ENCODE results near the gene OPN4. TPM values are rescaled to one million over a fixed set of nuclear protein-coding genes. Genes with fewer than 3 reads are reported as not detected.

Gene OPN4
- total RNA-seq, 1 donor from 2014 or later, result not detected

- Histone ChIP-seq H3F3A (ENCODE audit: low read depth) (peaks cover 3% of the 10 kb centered on the region), H3K36me3 (no peaks in the 10 kb centered on the region), H3K4me1 (peaks cover 6% of the 10 kb centered on the region), H3K27ac (no peak overlapping the region), H3K27me3 (no peaks in the 10 kb centered on the region), H3K9ac (no peak overlapping the region), H3K79me2 (ENCODE audit: low read depth) (no peaks in the 10 kb centered on the region), H3K9me3 (ENCODE audit: low read depth) (no peaks in the 10 kb centered on the region), H3K4me2 (peak overlapping the region; percentile 1), H3K4me3 (no peak overlapping the region), H2AFZ (replicated peaks) (no peak overlapping the region), H4K20me1 (ENCODE audit: low read depth) (no peaks in the 10 kb centered on the region)
- no peaks in the 10 kb centered on the region for H3K36me3 Mint-ChIP-seq
- peaks cover 5% of the 10 kb centered on the region for H3K27me3 Mint-ChIP-seq (ENCODE audit: insufficient read depth, low read depth)
- TF ChIP-seq EZH2 (IDR thresholded peaks at IDR 0.05), result no peak
- TF ChIP-seq EZH2phosphoT487 (IDR thresholded peaks at IDR 0.05), result no peak
- TF ChIP-seq CTCF (IDR thresholded peaks at IDR 0.05), result no peak
- H3K27ac Mint-ChIP-seq, result no peak overlapping the region
- H3K4me1 Mint-ChIP-seq, result peaks cover 19% of the 10 kb centered on the region
- H3K9me3 Mint-ChIP-seq, result no peaks in the 10 kb centered on the region
- no peak for DNase-seq (ENCODE audit: low spot score)
- H3K4me3 Mint-ChIP-seq, result no peak overlapping the region
Observed at GRCh38 chr10:86693275-86693674, 38.9 kb downstream of the OPN4 start.

- H3K27ac Mint-ChIP-seq, result no peak overlapping the region
- no peak overlapping the region for H3K27ac ChIP-seq
Observed at GRCh38 chr10:86693721-86694369, 39.5 kb downstream of the OPN4 start.

GRCh38 chr10:86698207-86698940, 44.0 kb downstream of the OPN4 start:
- no peak overlapping the region for H3K4me3 ChIP-seq
- no peaks in the 10 kb centered on the region for H3K9me3 ChIP-seq (ENCODE audit: low read depth)
- Mint-ChIP-seq H3K9me3 (no peaks in the 10 kb centered on the region), H3K4me1 (peaks cover 19% of the 10 kb centered on the region), H3K36me3 (no peaks in the 10 kb centered on the region), H3K27me3 (ENCODE audit: insufficient read depth, low read depth) (peaks cover 7% of the 10 kb centered on the region), H3K4me3 (no peak overlapping the region), H3K27ac (no peak overlapping the region)
- TF ChIP-seq EZH2phosphoT487 (IDR thresholded peaks at IDR 0.05), result no peak
- TF ChIP-seq CTCF (IDR thresholded peaks at IDR 0.05), result peak; percentile 28
- no peak for TF ChIP-seq EZH2 (IDR thresholded peaks at IDR 0.05)
- H3K4me2 ChIP-seq, result no peak overlapping the region
- no peaks in the 10 kb centered on the region for H4K20me1 ChIP-seq (ENCODE audit: low read depth)
- no peak for DNase-seq (ENCODE audit: low spot score)
- H3K27me3 ChIP-seq, result no peaks in the 10 kb centered on the region
- no peaks in the 10 kb centered on the region for H3K36me3 ChIP-seq
- peaks cover 3% of the 10 kb centered on the region for H3F3A ChIP-seq (ENCODE audit: low read depth)
- no peak overlapping the region for H3K27ac ChIP-seq
- peaks cover 3% of the 10 kb centered on the region for H3K4me1 ChIP-seq
- H3K79me2 ChIP-seq (ENCODE audit: low read depth), result no peaks in the 10 kb centered on the region
- H3K9ac ChIP-seq, result no peak overlapping the region
- H2AFZ ChIP-seq (replicated peaks), result no peak overlapping the region

More at GRCh38 chr10:86693721-86694369, 39.5 kb downstream of the OPN4 start:
- Histone ChIP-seq H3K4me1 (peaks cover 6% of the 10 kb centered on the region), H3K9ac (no peak overlapping the region), H4K20me1 (ENCODE audit: low read depth) (no peaks in the 10 kb centered on the region), H3K4me3 (no peak overlapping the region), H3K79me2 (ENCODE audit: low read depth) (no peaks in the 10 kb centered on the region), H3K36me3 (no peaks in the 10 kb centered on the region), H2AFZ (replicated peaks) (peak overlapping the region; percentile 0), H3F3A (ENCODE audit: low read depth) (peaks cover 3% of the 10 kb centered on the region), H3K4me2 (peak overlapping the region; percentile 1), H3K27me3 (no peaks in the 10 kb centered on the region), H3K9me3 (ENCODE audit: low read depth) (no peaks in the 10 kb centered on the region)
- H3K9me3 Mint-ChIP-seq, result no peaks in the 10 kb centered on the region
- H3K4me3 Mint-ChIP-seq, result no peak overlapping the region
- TF ChIP-seq EZH2 (IDR thresholded peaks at IDR 0.05) (no peak), CTCF (IDR thresholded peaks at IDR 0.05) (peak; percentile 66)
- H3K27me3 Mint-ChIP-seq (ENCODE audit: insufficient read depth, low read depth), result peaks cover 5% of the 10 kb centered on the region
- no peaks in the 10 kb centered on the region for H3K36me3 Mint-ChIP-seq
- DNase-seq (ENCODE audit: low spot score), result peak; percentile 72
- peaks cover 19% of the 10 kb centered on the region for H3K4me1 Mint-ChIP-seq
